GM10847 (cell line): Measurements from ENCODE around the gene PCNX3.

Experiments
- POLR2A ChIP-seq: IDR thresholded peaks from 2 replicates; pipeline ENCODE4 v1.6.1; 2011; ENCODE audit not compliant: insufficient read length; ENCODE audit errors: extremely low read depth

PCNX3 gene

GRCh38 chr11:65658174-65659021 lies 42.8 kb downstream of the PCNX3 start:
- TF ChIP-seq POLR2A = no peak

- no peak for TF ChIP-seq POLR2A
Measured at GRCh38 chr11:65660038-65660437, 44.5 kb downstream of the PCNX3 start.

- TF ChIP-seq POLR2A = no peak
Measured at GRCh38 chr11:65661599-65662246, 46.1 kb downstream of the PCNX3 start.

- no peak for TF ChIP-seq POLR2A
Measured at GRCh38 chr11:65662247-65662798, 46.7 kb downstream of the PCNX3 start.

DNA sequence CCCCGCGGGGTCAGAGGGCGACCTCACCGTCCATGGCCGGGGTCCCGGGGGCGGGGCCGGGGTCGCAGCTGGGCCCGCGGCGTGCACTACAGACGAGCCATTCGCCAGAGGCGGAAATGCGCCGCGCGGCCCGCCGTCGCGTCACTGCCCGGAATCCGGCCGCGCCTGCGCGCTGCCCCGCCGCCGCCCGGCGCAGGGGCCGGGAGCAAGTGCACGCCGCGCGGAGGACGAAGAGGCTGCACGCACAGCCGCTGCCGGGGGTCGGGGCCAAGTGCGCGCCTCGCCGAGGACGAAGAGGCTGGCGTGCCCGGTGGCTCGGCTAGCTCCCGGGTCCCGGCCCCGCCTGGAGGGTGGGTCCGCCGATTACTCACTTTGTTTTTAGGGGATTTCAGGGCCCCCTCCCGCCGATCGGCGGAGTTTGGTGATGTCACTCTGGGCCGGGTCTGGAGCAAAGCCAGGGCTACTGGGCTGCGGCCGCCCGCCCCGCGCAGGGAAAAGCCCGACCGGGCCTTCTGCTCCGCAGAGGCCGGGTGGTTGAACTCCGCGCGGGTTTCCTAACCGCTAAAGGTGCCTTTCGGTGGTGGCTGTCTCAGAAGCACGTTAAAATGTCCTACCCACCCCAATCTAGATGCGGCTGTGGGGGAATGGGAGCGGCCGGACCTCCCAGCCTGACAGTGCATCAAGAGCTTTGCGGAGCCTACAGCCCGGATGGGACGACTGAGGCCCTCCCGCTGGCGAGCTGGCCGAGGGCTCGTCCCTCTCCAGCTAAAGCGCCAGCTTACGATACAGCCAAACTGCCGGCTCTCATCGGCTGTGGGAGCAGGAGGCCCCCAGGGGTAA lies 47.4 kb downstream of the PCNX3 start, which contains the start of gene RELA:
Gene RELA, minus strand, starts transcription at position 118 of the 840 bp plus-strand sequence. Its CDS starts 84 bp downstream, at position 34.
- TF ChIP-seq POLR2A = peak; percentile 64

GRCh38 chr11:65663639-65664200 lies 48.1 kb downstream of the PCNX3 start:
- no peak for TF ChIP-seq POLR2A

DNA sequence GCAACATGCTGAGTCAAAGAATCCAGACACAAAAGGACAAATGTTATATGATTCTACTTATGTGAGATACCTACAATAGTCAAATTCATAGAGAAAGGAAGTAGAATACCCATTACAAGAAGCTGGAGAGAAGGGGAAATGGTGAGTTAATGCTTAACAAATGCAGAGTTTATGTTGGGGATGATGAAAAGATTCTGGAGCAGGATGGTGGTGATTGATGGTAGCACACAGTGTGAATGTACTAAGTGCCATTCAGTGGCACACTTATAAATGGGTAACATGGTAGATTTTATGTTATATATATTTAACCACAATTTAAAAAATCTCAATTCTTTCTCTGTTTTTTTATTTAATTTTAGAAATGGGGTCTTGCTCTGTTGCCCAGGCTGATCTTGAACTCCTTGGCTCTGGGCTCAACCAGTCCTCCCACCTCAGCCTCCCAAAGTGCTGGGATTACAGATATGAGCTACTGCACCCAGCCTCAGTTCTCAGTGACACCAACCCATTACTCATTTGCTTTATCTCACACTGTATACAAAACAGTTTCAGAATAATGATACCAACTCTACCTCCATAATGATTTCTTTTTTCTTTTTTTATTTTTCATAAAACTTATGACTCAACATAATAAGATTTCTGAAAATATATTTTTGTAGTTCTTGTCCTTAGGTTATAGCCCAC lies 56.7 kb downstream of the PCNX3 start:
- no peak for TF ChIP-seq POLR2A

GRCh38 chr11:65672982-65673381 lies 57.4 kb downstream of the PCNX3 start:
- no peak for TF ChIP-seq POLR2A

- no peak for TF ChIP-seq POLR2A
Measured at GRCh38 chr11:65680192-65680743, 64.7 kb downstream of the PCNX3 start.

DNA sequence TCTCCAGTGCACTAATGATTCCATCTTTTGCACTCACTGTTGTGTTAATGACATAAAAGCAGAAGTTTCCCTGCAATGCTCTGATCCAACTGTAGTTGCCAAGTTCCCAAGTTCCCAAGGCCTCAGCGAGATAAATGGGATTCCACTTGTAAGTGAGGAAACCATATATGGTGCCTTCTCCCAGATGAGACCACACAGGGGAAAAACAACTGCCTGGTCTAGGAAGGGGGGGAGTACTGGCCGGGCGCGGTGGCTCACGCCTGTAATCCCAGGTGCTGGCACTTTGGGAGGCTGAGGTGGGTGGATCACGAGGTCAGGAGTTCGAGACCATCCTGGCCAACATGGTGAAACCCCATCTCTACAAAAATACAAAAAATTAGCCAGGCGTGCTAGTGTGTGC lies 70.4 kb downstream of the PCNX3 start:
- no peak for TF ChIP-seq POLR2A
